ENCODE measurements around the gene C1orf232. TPM values are rescaled to one million over a fixed set of nuclear protein-coding genes. Genes with fewer than 3 reads are reported as not detected.

Gene C1orf232
- total RNA-seq, 1 donor = not detected

- Histone ChIP-seq H3K27ac (ENCODE audit: low read depth, low read length) (no peak overlapping the region), H3K4me2 (ENCODE audit: insufficient read depth, low read length) (no peak overlapping the region), H2AFZ (ENCODE audit: low read length) (no peak overlapping the region), H4K20me1 (ENCODE audit: insufficient read depth, low read length) (no peaks in the 10 kb centered on the region), H3K4me3 (ENCODE audit: insufficient read depth, low read length) (no peak overlapping the region), H3K4me1 (ENCODE audit: insufficient read depth, low read length) (no peaks in the 10 kb centered on the region), H3K9me3 (ENCODE audit: low read depth, low read length) (no peaks in the 10 kb centered on the region), H3K79me2 (ENCODE audit: insufficient read depth, low read length) (no peaks in the 10 kb centered on the region), H3K36me3 (ENCODE audit: insufficient read depth, low read length) (no peaks in the 10 kb centered on the region), H3K27me3 (ENCODE audit: insufficient read depth, low read length) (peaks cover 16% of the 10 kb centered on the region)
- peak; percentile 67 for DNase-seq (ENCODE audit: insufficient read length, low spot score, missing footprints)
- no peak for TF ChIP-seq CTCF (IDR thresholded peaks at IDR 0.05; ENCODE audit: extremely low read depth, low read depth, low read length)
Observed at GRCh38 chr1:26189751-26190275, 21.1 kb upstream of the C1orf232 start.

DNA sequence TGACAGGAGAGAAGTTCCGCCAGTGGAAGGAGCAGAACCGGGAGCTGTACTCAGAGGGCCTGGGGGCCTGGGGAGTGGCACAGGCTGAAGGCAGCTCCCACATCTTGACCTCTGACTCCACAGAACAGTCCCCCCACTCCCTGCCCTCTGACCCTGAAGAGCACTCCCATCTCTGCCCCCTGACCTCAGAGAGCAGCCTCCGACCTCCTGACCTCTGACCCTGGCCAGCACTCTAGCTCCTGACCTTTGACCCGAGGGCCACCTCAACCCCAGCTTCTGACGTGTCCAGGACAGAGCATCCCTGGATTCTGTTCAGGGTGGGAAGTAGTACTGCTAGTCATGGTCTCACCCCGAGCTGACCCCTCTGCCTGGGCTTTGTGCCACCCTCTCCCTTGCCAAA, 20.6 kb upstream of the C1orf232 start:
- H3K79me2 ChIP-seq (ENCODE audit: insufficient read depth, low read length) = no peaks in the 10 kb centered on the region
- H3K9me3 ChIP-seq (ENCODE audit: low read depth, low read length) = no peaks in the 10 kb centered on the region
- H3K4me3 ChIP-seq (ENCODE audit: insufficient read depth, low read length) = no peak overlapping the region
- H3K27ac ChIP-seq (ENCODE audit: low read depth, low read length) = no peak overlapping the region
- H3K36me3 ChIP-seq (ENCODE audit: insufficient read depth, low read length) = no peaks in the 10 kb centered on the region
- no peak overlapping the region for H3K4me2 ChIP-seq (ENCODE audit: insufficient read depth, low read length)
- no peaks in the 10 kb centered on the region for H3K4me1 ChIP-seq (ENCODE audit: insufficient read depth, low read length)
- DNase-seq (ENCODE audit: insufficient read length, low spot score, missing footprints) = peak; percentile 39
- peaks cover 14% of the 10 kb centered on the region for H3K27me3 ChIP-seq (ENCODE audit: insufficient read depth, low read length)
- H4K20me1 ChIP-seq (ENCODE audit: insufficient read depth, low read length) = no peaks in the 10 kb centered on the region
- no peak for TF ChIP-seq CTCF (IDR thresholded peaks at IDR 0.05; ENCODE audit: extremely low read depth, low read depth, low read length)
- H2AFZ ChIP-seq (ENCODE audit: low read length) = no peak overlapping the region

DNA sequence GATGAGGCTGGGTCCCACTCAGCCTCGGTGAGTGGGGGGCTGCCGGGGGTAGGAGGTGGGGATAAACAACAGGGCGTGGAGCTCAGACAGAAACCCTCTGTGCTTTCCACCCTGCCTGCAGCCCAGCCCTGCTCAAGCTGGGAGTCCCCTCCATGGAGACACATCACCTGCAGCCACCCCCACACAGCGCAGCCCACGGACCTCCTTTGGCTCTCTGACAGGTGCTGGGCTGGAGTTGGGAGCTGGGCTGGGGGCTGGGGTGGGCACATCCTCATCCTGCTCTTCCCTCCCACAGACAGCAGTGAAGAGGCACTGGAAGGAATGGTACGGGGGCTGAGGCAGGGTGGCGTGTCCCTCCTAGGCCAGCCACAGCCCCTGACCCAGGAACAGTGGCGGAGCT, 19.7 kb upstream of the C1orf232 start:
- H3K4me1 ChIP-seq (ENCODE audit: insufficient read depth, low read length) = no peaks in the 10 kb centered on the region
- no peak overlapping the region for H2AFZ ChIP-seq (ENCODE audit: low read length)
- no peak overlapping the region for H3K4me3 ChIP-seq (ENCODE audit: insufficient read depth, low read length)
- no peak overlapping the region for H3K4me2 ChIP-seq (ENCODE audit: insufficient read depth, low read length)
- H3K27ac ChIP-seq (ENCODE audit: low read depth, low read length) = no peak overlapping the region
- peaks cover 8% of the 10 kb centered on the region for H3K27me3 ChIP-seq (ENCODE audit: insufficient read depth, low read length)
- no peaks in the 10 kb centered on the region for H3K79me2 ChIP-seq (ENCODE audit: insufficient read depth, low read length)
- H3K9me3 ChIP-seq (ENCODE audit: low read depth, low read length) = no peaks in the 10 kb centered on the region
- no peaks in the 10 kb centered on the region for H4K20me1 ChIP-seq (ENCODE audit: insufficient read depth, low read length)
- H3K36me3 ChIP-seq (ENCODE audit: insufficient read depth, low read length) = no peaks in the 10 kb centered on the region
- DNase-seq (ENCODE audit: insufficient read length, low spot score, missing footprints) = peak; percentile 66
- TF ChIP-seq CTCF (IDR thresholded peaks at IDR 0.05; ENCODE audit: extremely low read depth, low read depth, low read length) = no peak

DNA sequence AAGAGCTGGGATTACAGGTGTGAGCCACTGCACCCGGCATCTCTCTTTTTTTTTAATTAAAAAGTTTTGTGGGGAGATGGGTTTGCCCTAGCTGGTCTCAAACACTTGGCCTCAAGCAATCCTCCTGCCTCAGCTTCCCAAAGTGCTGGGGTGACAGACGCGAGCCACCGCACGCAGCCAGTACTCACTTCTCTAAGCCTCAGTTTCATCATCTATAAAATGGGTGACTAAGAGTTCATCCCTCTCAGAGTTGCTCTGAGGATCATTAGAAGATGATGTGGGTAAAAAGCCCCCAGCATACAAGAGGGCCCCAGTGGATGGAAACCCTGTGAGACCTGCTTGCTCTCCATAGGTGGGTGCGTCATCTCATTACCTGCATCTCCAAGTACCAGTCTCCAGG, 19.1 kb upstream of the C1orf232 start:
- Histone ChIP-seq H3K4me1 (ENCODE audit: insufficient read depth, low read length) (no peaks in the 10 kb centered on the region), H3K4me2 (ENCODE audit: insufficient read depth, low read length) (no peak overlapping the region), H3K4me3 (ENCODE audit: insufficient read depth, low read length) (no peak overlapping the region), H3K79me2 (ENCODE audit: insufficient read depth, low read length) (no peaks in the 10 kb centered on the region), H3K9me3 (ENCODE audit: low read depth, low read length) (no peaks in the 10 kb centered on the region), H3K27me3 (ENCODE audit: insufficient read depth, low read length) (peaks cover 4% of the 10 kb centered on the region), H3K27ac (ENCODE audit: low read depth, low read length) (no peak overlapping the region), H4K20me1 (ENCODE audit: insufficient read depth, low read length) (no peaks in the 10 kb centered on the region), H3K36me3 (ENCODE audit: insufficient read depth, low read length) (no peaks in the 10 kb centered on the region), H2AFZ (ENCODE audit: low read length) (no peak overlapping the region)
- no peak for TF ChIP-seq CTCF (IDR thresholded peaks at IDR 0.05; ENCODE audit: extremely low read depth, low read depth, low read length)
- no peak for DNase-seq (ENCODE audit: insufficient read length, low spot score, missing footprints)
